Activated CD8-positive, alpha-beta memory T cell treated with anti-CD3 and anti-CD28 coated beads, Interleukin-2, amount 50 U/mL, for 24 hours (primary cell): ENCODE data around the gene ASCC3.
"Not testable (repeated sequence)": the region's sequence is repeated elsewhere in the genome, so short reads cannot be mapped to it uniquely, and the experiment has no call there.

ENCODE experiments used
- DNase-seq: peaks from one replicate; pipeline ENCODE4 v3.0.0-alpha.2; 2020; ENCODE audit errors: extremely low read depth

ASCC3 gene

DNA sequence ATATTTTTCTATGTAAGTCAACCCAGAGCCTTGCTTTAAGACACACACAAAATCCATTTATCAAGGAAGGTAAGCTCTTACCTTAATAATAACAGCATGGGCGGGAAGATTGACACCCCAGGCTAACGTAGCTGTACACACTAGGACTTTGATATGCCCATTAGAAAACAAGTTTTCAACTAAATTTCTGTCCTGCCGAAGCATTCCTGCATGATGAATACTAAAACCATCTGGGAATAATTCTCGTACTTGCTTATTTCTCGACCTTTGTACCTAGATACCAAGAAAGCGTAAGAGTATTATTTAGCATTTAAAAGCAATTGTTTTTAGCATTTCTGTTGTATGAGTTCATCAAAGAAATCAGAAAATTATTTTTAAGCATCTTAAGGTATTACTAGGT, 218.9 kb downstream of the ASCC3 start:
- DNase-seq: no peak

- no peak for DNase-seq
Measured at GRCh38 chr6:100658486-100658885, 222.6 kb downstream of the ASCC3 start.

DNA sequence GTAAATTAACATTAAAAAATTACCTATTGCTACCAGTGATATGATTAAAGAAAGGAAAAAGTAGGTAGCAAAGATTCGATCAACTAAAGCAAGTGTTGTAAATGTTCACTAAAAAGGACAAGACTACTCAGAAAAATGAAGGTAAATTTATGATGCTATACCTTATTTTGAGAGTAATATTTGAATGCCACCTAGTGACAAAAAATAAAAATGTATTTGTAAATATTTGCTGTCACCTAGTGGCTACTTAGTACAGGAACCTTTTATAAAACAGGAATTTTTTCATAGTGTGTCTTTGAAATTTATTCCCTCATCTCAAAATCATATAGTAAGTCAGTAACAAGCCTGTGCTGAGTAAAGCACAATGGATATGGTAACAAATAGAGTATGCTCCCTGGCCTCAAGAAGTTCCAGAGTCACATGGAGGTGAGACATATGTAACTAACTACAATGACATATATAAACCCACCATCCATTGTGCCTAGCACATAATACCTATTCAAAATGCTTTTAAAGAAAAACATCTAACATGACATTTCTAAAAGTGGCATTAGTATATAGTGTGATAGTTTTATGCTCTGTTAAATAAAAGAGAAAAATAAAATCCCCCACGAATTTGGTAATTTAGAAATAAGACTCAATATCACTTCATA, 223.3 kb downstream of the ASCC3 start:
- no peak for DNase-seq

DNA sequence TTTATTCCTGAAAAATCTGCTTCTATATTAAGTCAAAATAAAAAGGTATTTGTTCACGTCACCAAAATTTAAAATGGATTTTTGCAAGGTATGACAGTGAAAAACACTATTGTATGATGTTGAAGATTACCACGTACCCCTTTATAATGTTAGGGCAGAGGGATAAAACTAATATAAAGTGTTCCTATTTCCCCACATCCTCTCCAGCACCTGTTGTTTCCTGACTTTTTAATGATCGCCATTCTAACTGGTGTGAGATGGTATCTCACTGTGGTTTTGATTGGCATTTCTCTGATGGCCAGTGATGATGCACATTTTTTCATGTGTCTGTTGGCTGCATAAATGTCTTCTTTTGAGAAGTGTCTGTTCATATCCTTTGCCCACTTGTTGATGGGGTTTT, 240.0 kb downstream of the ASCC3 start:
- not testable (repeated sequence) for DNase-seq

GRCh38 chr6:100633096-100633777, 247.9 kb downstream of the ASCC3 start:
- DNase-seq: no peak

- DNase-seq: no peak
Measured at GRCh38 chr6:100630536-100630935, 250.6 kb downstream of the ASCC3 start.

- DNase-seq: no peak
Measured at GRCh38 chr6:100627911-100628758, 253.0 kb downstream of the ASCC3 start.

DNA sequence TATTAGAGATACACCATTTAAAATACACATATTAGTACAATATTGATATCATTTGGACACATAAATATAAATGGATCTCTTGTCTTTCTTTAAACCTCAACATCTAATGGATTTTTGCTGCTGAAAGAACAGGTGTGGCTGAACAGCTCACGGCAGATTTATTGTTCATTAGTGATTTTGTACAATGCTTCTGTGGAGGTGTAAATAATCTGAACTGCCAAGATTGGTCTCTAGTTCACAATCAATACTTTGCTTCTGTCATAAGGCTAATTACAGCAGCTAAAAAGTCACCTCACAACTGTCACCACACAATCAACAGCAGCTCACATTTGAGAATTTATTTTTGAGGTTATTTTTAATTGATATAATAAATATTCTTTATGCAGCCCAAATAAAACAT, 254.4 kb downstream of the ASCC3 start:
- no peak for DNase-seq

GRCh38 chr6:100622907-100623692, 258.0 kb downstream of the ASCC3 start:
- no peak for DNase-seq

- DNase-seq: no peak
Measured at GRCh38 chr6:100620085-100620840, 260.9 kb downstream of the ASCC3 start.

DNA sequence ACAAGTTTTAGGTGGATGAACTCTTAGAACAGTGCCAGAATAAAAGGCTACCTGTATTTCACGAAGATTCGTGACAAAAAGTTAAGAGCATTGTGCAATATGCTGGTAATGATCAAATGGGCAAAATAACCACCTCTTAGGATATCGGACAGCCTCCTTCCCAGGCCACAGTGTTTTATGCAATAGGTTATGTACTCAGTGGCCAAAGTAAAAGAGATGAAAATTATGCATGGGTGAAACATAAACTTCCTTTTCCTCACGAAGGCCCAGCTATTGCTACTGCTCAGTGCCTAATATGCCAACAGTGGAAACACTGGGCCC, 262.8 kb downstream of the ASCC3 start:
- DNase-seq: no peak

DNA sequence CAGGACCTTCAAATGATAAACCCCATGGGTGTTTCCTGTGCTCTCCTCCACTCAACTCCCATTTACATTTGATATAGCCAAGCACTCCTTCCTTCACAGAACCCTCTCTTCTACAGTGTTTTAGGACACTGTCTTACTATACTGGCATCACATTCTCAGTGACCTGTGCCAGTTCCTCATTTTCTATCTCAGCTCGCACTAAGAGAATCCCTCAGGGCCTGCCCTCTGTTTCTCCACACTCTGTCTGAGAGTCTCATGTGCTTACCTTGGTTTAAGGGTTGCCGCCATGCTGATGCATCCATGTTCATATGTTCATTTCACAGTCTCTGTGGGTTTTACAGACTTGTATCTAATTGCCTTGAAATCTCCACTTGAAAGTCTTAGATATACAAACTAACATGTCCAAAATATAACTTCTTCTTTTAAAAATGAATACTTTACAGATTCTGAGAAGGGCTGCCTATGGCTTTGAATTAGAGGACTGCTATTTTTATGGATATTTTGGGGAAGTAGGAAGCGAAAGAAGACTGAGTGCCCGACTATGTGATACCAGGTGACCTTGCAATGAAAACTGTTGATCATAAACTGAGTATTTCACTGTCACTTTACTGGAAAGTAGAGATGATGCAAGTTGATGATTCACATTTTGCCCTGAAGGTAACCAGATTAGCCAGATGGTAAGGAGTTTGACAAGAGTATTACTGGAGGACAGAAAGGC, 263.3 kb downstream of the ASCC3 start:
- DNase-seq: no peak

- DNase-seq: no peak
Measured at GRCh38 chr6:100614933-100615332, 266.2 kb downstream of the ASCC3 start.

DNA sequence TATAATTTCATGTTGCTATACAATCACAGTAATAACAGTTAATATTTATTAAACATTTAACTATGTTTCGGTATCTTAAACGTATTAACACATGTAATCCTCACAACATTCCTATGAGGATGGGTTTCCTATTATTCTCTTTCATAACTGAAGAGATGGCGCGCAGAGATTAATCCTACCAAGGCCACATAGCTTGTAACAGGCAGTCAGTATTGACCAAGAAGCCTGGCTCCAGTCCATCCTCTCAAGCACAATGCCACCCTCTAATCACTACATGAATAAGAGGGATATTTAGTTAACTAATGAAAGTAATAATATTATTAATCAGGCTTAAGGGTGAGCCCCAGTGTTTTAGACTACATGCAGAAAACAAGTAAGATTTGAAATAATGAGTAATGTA, 266.7 kb downstream of the ASCC3 start:
- no peak for DNase-seq

GRCh38 chr6:100613656-100614055, 267.5 kb downstream of the ASCC3 start:
- DNase-seq: no peak

DNA sequence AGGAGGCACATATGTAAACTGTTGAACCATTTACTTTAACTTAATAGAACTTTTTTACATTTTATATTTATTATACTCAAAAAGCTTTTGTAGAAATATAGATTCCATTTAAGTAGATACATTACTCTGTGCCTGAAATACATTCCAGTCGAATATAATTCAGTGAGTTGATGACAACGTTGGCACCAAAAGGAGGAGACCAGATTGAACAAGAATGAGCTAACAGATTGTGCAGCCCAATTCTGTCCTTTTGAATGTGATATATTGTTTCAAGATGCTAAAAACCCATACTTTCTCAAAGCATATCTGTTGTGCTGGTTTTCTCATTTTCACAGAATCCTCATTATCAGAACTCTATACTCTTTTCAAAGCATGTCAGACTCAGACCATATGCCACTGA, 269.0 kb downstream of the ASCC3 start:
- DNase-seq: no peak

DNA sequence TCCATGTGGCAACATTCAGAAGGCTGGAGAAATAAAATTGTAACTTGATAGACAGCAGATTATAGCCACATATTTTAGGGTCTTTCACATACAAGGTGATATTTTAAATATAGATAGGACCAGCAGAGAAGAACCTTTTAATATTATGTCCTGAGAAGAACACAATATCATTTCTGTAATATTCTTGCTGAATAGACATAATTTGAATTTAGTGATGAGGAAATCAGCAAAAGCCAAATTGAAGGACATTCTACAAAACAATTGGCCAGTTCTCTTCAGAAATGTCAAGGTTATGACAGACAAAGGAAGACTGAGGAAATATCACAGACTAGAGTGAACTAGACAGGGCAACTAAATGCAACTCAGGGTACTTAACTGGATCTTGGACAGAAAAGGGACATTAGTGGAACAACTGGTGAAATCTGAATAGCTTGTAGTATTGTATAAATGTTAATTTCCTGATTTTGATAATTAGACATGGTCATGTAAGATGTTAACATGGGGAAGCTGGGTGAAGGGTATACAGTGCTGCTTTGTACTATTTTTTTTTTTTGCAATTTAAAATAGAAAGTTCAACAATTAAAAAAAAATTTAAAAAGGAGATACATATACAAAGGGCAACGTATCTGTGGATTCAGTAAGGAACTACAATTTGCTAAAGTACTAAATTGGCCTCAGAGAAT, 281.9 kb downstream of the ASCC3 start:
- no peak for DNase-seq

DNA sequence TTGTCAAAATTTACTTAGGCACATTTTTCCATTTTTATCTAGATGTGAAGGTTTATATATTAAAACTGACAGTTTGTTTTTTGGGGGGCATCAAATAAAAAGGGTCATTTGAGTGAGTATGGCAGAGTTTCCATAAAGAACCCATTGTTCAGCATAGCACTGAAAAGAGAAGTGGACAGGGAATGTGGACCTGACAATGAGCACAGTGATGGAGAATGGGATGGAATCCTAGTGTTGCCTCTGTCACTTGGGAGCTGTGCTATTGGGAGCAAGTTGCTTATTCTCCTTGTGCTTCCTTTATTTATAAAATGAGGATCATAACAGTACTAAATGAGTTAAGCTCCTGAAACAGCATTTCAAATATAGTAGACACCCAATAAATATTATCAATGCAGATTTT, 285.7 kb downstream of the ASCC3 start:
- DNase-seq: no peak

- no peak for DNase-seq
Measured at GRCh38 chr6:100593522-100593921, 287.6 kb downstream of the ASCC3 start.

GRCh38 chr6:100592929-100593328, 288.2 kb downstream of the ASCC3 start:
- no peak for DNase-seq
